Astrocyte of the cerebellum (primary cell): ENCODE results near the gene ATOH7.

Source experiments
- DNase-seq: peaks from one replicate; pipeline ENCODE4 v3.0.0-alpha.2; 2011; ENCODE audit warnings: low read depth
- H3K4me3 ChIP-seq: 2 replicates; pipeline ENCODE4 v1.5.1; 2011; ENCODE audit warnings: mild to moderate bottlenecking, low read depth, low read length, moderate library complexity
- in situ Hi-C: cut with HindIII; loops from 2 replicates; pipeline ENCODE4 v1.10.0; 2017; ENCODE audit warnings: low sequenced_read_pairs
- TF ChIP-seq, protein P1 (sequence below): IDR thresholded peaks from 2 replicates; pipeline ENCODE4 v1.5.1; 2012; ENCODE audit warnings: low read length, low read depth, moderate library complexity, mild to moderate bottlenecking; ENCODE audit errors: missing control alignments

The ATOH7 gene

DNA sequence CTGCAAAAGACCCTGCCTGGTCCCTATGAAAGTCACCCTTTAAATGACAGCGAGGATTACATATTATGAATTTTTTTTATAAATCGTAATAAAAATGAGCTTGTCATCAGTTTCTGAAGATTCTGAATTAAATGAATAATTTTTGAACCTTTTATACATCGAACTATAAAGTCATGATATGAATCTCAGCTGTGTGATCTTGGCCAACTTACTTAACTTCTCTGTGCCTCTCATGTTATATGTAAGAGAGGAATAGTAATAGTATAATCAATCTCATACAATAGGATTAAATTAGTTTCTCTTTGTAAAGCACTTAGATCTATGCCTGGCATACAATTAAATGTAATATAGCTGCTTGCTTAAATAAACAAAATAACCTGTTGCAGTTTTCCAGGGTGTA lies 5.3 kb upstream of the ATOH7 start:
- DNase-seq: no peak
- no peak overlapping the region for H3K4me3 ChIP-seq
- TF ChIP-seq, protein P1, sequence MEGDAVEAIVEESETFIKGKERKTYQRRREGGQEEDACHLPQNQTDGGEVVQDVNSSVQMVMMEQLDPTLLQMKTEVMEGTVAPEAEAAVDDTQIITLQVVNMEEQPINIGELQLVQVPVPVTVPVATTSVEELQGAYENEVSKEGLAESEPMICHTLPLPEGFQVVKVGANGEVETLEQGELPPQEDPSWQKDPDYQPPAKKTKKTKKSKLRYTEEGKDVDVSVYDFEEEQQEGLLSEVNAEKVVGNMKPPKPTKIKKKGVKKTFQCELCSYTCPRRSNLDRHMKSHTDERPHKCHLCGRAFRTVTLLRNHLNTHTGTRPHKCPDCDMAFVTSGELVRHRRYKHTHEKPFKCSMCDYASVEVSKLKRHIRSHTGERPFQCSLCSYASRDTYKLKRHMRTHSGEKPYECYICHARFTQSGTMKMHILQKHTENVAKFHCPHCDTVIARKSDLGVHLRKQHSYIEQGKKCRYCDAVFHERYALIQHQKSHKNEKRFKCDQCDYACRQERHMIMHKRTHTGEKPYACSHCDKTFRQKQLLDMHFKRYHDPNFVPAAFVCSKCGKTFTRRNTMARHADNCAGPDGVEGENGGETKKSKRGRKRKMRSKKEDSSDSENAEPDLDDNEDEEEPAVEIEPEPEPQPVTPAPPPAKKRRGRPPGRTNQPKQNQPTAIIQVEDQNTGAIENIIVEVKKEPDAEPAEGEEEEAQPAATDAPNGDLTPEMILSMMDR: no peak
- in situ Hi-C loops: no loop called here

DNA sequence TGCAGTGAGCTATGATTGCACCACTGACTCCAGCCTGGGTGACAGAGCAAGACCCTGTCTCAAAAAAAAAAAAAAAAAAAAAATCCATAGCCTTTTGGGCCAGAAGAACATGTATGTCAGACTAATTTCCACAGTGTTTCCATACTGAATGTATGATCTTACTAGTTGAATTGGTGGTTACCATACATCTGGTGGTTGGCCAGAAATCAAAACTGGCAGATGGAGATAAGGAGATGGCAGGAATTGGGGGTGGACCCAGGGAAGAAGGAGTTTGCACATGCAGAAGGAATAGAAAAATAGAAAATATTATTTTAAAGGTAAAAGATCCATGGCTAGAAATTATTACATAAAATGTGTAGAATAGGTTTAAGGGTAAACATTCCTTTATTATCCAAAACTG lies 3.7 kb upstream of the ATOH7 start:
- in situ Hi-C loops: no loop called here
- H3K4me3 ChIP-seq: no peak overlapping the region
- TF ChIP-seq, protein P1: no peak
- no peak for DNase-seq

DNA sequence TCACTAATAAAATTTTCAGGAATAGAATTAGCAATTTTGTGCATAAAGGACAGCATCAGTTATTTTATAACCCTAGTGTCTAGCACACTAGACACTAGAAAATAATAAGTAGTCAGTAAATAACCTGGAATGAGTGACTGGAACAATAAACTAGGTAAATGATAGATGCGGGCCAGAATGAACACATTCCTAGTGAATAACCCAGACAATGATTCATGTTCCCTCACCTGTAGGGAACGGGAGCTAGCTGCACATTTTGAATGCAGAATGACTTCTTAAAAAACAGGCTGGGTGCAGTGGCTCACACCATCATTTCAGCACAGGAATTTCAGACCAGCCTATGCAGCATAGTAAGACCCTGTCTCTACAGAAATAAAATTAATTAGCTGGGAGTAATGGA lies 3.2 kb upstream of the ATOH7 start:
- DNase-seq: no peak
- TF ChIP-seq, protein P1: no peak
- in situ Hi-C loops: no loop called here
- no peak overlapping the region for H3K4me3 ChIP-seq

DNA sequence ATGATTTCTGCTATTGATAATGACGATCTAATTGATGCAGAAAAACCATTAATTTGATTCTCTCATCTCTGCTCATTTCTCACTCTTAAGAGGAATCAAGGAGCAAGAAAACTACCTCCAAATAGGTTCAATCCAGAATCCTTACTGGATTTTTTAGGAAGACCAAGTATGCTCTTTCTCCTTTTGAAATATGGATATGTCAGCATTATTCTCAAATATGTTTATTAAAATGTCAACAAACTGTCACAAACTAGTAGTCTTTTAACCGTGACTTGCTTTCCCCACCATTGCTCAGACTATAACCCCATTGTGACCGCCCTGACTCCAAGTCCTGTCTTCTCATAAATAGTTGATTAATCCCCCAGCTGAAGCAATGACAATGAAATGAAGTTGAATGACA lies 1.1 kb upstream of the ATOH7 start:
- TF ChIP-seq, protein P1: no peak

DNA sequence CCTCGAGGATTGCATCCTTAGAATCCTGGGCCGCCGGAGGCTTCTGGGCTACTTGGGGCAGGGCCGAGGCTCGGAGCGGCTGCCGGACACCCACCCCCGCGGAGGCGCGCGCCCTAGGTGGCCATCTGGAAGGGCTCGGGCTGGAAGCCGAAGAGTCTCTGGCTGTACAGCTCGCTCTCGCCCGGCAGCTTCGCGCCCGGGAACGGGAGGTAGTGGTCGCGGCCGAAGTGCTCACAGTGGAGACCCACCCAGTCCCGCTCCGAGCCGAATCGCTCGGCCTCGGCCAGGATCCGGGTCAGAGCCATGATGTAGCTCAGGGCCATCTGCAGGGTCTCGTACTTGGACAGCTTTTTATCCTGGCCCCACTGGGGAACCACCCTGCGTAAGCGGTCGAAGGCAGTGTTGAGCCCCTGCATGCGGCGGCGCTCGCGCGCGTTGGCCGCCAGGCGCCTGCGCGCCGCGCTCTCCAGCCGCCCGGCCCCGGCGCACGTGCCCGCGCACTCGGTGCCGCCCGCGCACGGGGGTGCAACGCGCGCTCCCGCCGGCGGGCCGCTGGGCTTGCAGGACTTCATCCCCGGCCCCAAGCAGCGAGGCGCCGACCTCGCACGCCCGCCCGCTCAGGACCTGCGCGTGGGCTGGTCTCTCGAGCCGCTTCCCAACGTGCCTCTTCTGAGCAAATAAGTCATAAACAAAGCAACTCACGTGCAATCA lies 652 bp downstream of the ATOH7 start:
- TF ChIP-seq, protein P1: peak; percentile 26
- no peak for DNase-seq
- in situ Hi-C loops: no loop called here
- peak overlapping the region; percentile 57 for H3K4me3 ChIP-seq

More for the DNA sequence above, 1.1 kb upstream of the ATOH7 start:
- in situ Hi-C loops: no loop called here
- H3K4me3 ChIP-seq: no peak overlapping the region
- no peak for DNase-seq

DNA sequence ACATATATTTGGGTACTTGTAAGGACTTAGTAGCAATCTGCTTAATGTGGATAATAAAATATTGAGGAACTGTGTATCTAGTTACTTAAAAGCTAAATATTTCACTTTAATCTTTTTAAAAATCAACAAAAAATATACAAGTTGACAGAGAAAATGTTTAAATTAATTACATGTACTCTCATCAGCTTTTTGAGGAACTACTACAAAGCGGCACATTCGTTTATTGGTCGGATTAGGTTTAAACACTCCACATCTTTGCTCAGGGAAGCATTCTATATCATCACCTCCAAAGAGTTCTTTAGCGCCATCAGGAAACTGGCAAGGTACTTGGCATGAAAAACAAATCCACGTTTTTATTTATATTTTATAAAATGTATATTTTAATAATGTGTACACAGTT lies 1.6 kb downstream of the ATOH7 start:
- no peak for DNase-seq
- TF ChIP-seq, protein P1: no peak
- in situ Hi-C loops: no loop called here
- H3K4me3 ChIP-seq: no peak overlapping the region
